GM18498 (cell line): Measurements from ENCODE around the gene IKBKG.
"Not testable (repeated sequence)": the region's sequence is repeated elsewhere in the genome, so short reads cannot be mapped to it uniquely, and the experiment has no call there.

Source experiments
- ATAC-seq: cut with Tn5 transposase; IDR thresholded peaks from one replicate; pipeline ENCODE4 v1.9.1; 2021; ENCODE audit warnings: mild to moderate bottlenecking, moderate library complexity; ENCODE audit not compliant: unreplicated experiment

The IKBKG gene

GRCh38 chrX:154525606-154526490 is 21.6 kb upstream of the IKBKG start:
- ATAC-seq = no peak

GRCh38 chrX:154526901-154527675 is 20.3 kb upstream of the IKBKG start:
- peak; percentile 81 for ATAC-seq

- ATAC-seq = no peak
Measured at GRCh38 chrX:154529206-154529612, 18.2 kb upstream of the IKBKG start.

- ATAC-seq = no peak
Measured at GRCh38 chrX:154530286-154530685, 17.1 kb upstream of the IKBKG start.

- ATAC-seq = no peak
Measured at GRCh38 chrX:154531626-154532025, 15.8 kb upstream of the IKBKG start.

- ATAC-seq = no peak
Measured at GRCh38 chrX:154532690-154533089, 14.7 kb upstream of the IKBKG start.

- ATAC-seq = peak; percentile 87
Measured at GRCh38 chrX:154534526-154535322, 12.7 kb upstream of the IKBKG start.

- ATAC-seq = no peak
Measured at GRCh38 chrX:154535892-154536291, 11.5 kb upstream of the IKBKG start.

- ATAC-seq = no peak
Measured at GRCh38 chrX:154539077-154539476, 8.3 kb upstream of the IKBKG start.

GRCh38 chrX:154540365-154540764 is 7.1 kb upstream of the IKBKG start:
- not testable (repeated sequence) for ATAC-seq

- no peak for ATAC-seq
Measured at GRCh38 chrX:154540897-154541535, 6.4 kb upstream of the IKBKG start.

- no peak for ATAC-seq
Measured at GRCh38 chrX:154541589-154541895, 5.9 kb upstream of the IKBKG start.

GRCh38 chrX:154541896-154542722 is 5.3 kb upstream of the IKBKG start:
- ATAC-seq = no peak

- ATAC-seq = no peak
Measured at GRCh38 chrX:154542723-154543424, 4.5 kb upstream of the IKBKG start.

GRCh38 chrX:154545673-154546274 is 1.6 kb upstream of the IKBKG start:
- ATAC-seq = no peak

GRCh38 chrX:154546354-154547244 is 821 bp upstream of the IKBKG start, which contains the start of gene G6PD:
G6PD (minus strand) TSS chrX:154546846; CDS start chrX:154546155, 691 bp downstream.
- peak; percentile 55 for ATAC-seq

- ATAC-seq = no peak
Measured at GRCh38 chrX:154548028-154548316, 552 bp downstream of the IKBKG start.

- ATAC-seq = no peak
Measured at GRCh38 chrX:154549766-154550165, 2.3 kb downstream of the IKBKG start.
